OCI-LY1 (cell line): ENCODE results near the gene TMEM167B.

ENCODE experiments used
- H2AFZ ChIP-seq: fragments of 200-600 bp; sonication (generic), shearing (Covaris generic); 2 replicates; pipeline ENCODE4 v1.6.0; 2014; ENCODE audit warnings: antibody characterized with exemption, mild to moderate bottlenecking, low read length
- H3F3A ChIP-seq: fragments of 200-600 bp; sonication (generic), shearing (Covaris generic); 2 replicates; pipeline ENCODE4 v1.6.0; 2014; ENCODE audit warnings: mild to moderate bottlenecking, antibody characterized with exemption, low read length, moderate library complexity; ENCODE audit not compliant: insufficient read depth
- H3K27ac ChIP-seq: fragments of 200-600 bp; sonication (generic); 2 replicates; pipeline ENCODE4 v1.5.1; 2014; ENCODE audit warnings: low read length, mixed run types, mild to moderate bottlenecking, low read depth; ENCODE audit not compliant: poor library complexity, severe bottlenecking
- H3K27me3 ChIP-seq: fragments of 200-600 bp; sonication (generic); 2 replicates; pipeline ENCODE4 v1.6.0; 2014; ENCODE audit warnings: antibody characterized with exemption, mild to moderate bottlenecking, low read length, moderate library complexity; ENCODE audit not compliant: insufficient read depth
- H3K36me3 ChIP-seq: fragments of 200-600 bp; sonication (generic); 2 replicates; pipeline ENCODE4 v1.6.1; 2014; ENCODE audit warnings: mild to moderate bottlenecking, antibody characterized with exemption, low read length, moderate library complexity, mixed read lengths; ENCODE audit not compliant: insufficient read depth
- H3K4me1 ChIP-seq: fragments of 200-600 bp; sonication (generic); 2 replicates; pipeline ENCODE4 v1.5.1; 2014; ENCODE audit warnings: mild to moderate bottlenecking, low read length, moderate library complexity; ENCODE audit not compliant: insufficient read depth, severe bottlenecking
- H3K4me2 ChIP-seq: fragments of 200-600 bp; sonication (generic), shearing (Covaris generic); 2 replicates; pipeline ENCODE4 v1.6.1; 2014; ENCODE audit warnings: low read length
- H3K4me3 ChIP-seq: fragments of 200-600 bp; sonication (generic); 2 replicates; pipeline ENCODE4 v1.5.1; 2014; ENCODE audit warnings: low read length, low read depth, mild to moderate bottlenecking, mixed read lengths; ENCODE audit not compliant: poor library complexity, severe bottlenecking
- H3K79me2 ChIP-seq: fragments of 200-600 bp; shearing (Covaris generic); 2 replicates; pipeline ENCODE4 v1.6.1; 2016; ENCODE audit warnings: mixed run types, low read length, mixed read lengths; ENCODE audit not compliant: insufficient read depth
- H3K9ac ChIP-seq: fragments of 200-600 bp; sonication (generic), shearing (Covaris generic); 2 replicates; pipeline ENCODE4 v1.6.1; 2014; ENCODE audit warnings: mild to moderate bottlenecking, low read length, mixed read lengths
- H3K9me2 ChIP-seq: fragments of 200-600 bp; sonication (generic), shearing (Covaris generic); 2 replicates; pipeline ENCODE4 v1.6.1; 2014; ENCODE audit warnings: low read depth, mild to moderate bottlenecking, low read length, mixed read lengths
- H3K9me3 ChIP-seq: fragments of 200-600 bp; shearing (Covaris generic); 2 replicates; pipeline ENCODE4 v1.6.1; 2014; ENCODE audit warnings: low read length, mixed read lengths
- H4K20me1 ChIP-seq: fragments of 200-600 bp; sonication (generic), shearing (Covaris generic); 2 replicates; pipeline ENCODE4 v1.6.0; 2016; ENCODE audit warnings: mild to moderate bottlenecking, low read length; ENCODE audit not compliant: insufficient read depth
- EZH2 ChIP-seq: fragments of 200-600 bp; sonication (generic), shearing (Covaris generic); IDR thresholded peaks from 2 replicates; pipeline ENCODE4 v1.8.0; 2017; ENCODE audit warnings: borderline replicate concordance, mixed run types, mild to moderate bottlenecking, antibody characterized with exemption, low read length, moderate library complexity, mixed read lengths
- TF ChIP-seq, protein P1 (sequence below): fragments of 200-600 bp; sonication (generic), shearing (Covaris generic); IDR thresholded peaks from 2 replicates; pipeline ENCODE4 v1.5.1; 2017; ENCODE audit warnings: mild to moderate bottlenecking, antibody characterized with exemption, low read length, moderate library complexity, mixed read lengths

The TMEM167B gene

DNA sequence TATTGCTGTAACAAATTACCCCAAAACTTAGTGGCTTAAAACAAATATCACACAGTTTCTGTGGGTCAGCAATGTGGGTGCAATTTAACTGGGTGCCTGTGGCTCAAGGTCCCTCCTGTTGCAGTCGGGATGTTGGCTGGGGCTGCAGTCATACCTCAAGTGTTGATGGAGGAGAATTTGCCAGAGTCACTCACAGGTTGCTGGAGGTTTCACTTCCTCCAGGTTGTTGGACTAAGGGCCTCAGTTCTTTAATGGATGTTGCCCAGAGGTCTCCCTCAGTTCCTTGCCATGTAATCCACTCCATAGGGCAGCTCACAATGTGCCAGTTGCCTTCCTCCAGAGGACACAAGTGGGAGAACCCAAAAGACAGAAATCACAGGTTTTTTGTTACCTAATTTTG is 12.2 kb upstream of the TMEM167B start:
- Histone ChIP-seq H3K27ac (no peak overlapping the region), H3K27me3 (no peaks in the 10 kb centered on the region), H3K4me3 (no peak overlapping the region), H2AFZ (no peak overlapping the region), H3F3A (no peaks in the 10 kb centered on the region), H3K4me1 (peaks cover 16% of the 10 kb centered on the region), H3K79me2 (peaks cover 10% of the 10 kb centered on the region), H3K36me3 (no peaks in the 10 kb centered on the region), H3K9me2 (no peaks in the 10 kb centered on the region), H4K20me1 (no peaks in the 10 kb centered on the region), H3K9me3 (no peaks in the 10 kb centered on the region), H3K9ac (no peak overlapping the region), H3K4me2 (no peak overlapping the region)
- TF ChIP-seq, protein P1, sequence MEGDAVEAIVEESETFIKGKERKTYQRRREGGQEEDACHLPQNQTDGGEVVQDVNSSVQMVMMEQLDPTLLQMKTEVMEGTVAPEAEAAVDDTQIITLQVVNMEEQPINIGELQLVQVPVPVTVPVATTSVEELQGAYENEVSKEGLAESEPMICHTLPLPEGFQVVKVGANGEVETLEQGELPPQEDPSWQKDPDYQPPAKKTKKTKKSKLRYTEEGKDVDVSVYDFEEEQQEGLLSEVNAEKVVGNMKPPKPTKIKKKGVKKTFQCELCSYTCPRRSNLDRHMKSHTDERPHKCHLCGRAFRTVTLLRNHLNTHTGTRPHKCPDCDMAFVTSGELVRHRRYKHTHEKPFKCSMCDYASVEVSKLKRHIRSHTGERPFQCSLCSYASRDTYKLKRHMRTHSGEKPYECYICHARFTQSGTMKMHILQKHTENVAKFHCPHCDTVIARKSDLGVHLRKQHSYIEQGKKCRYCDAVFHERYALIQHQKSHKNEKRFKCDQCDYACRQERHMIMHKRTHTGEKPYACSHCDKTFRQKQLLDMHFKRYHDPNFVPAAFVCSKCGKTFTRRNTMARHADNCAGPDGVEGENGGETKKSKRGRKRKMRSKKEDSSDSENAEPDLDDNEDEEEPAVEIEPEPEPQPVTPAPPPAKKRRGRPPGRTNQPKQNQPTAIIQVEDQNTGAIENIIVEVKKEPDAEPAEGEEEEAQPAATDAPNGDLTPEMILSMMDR: no peak
- TF ChIP-seq EZH2: no peak

DNA sequence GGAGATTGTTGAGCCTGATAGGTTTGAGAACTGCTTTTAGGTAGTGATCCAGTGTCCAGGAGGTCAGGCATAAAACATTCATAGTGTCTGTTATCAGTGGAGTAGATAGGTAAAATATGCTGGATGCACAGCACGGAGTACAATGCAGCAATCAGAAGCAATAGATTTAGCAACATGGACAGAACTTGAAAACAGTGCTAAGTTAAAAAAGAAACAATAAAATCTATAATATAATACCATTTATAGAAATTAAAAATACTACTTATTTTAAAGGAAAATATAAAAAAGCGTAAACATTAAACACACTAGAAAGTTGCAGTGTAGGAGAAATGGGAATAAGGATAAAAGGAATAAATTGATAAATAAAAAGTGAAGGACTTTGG is 11.3 kb upstream of the TMEM167B start:
- TF ChIP-seq, protein P1: no peak
- TF ChIP-seq EZH2: no peak
- Histone ChIP-seq H3F3A (no peaks in the 10 kb centered on the region), H3K27ac (no peak overlapping the region), H3K4me1 (peaks cover 16% of the 10 kb centered on the region), H3K79me2 (peaks cover 10% of the 10 kb centered on the region), H3K36me3 (no peaks in the 10 kb centered on the region), H3K9me3 (no peaks in the 10 kb centered on the region), H4K20me1 (no peaks in the 10 kb centered on the region), H3K4me2 (no peak overlapping the region), H3K9ac (no peak overlapping the region), H3K9me2 (no peaks in the 10 kb centered on the region), H2AFZ (no peak overlapping the region), H3K27me3 (no peaks in the 10 kb centered on the region), H3K4me3 (no peak overlapping the region)

DNA sequence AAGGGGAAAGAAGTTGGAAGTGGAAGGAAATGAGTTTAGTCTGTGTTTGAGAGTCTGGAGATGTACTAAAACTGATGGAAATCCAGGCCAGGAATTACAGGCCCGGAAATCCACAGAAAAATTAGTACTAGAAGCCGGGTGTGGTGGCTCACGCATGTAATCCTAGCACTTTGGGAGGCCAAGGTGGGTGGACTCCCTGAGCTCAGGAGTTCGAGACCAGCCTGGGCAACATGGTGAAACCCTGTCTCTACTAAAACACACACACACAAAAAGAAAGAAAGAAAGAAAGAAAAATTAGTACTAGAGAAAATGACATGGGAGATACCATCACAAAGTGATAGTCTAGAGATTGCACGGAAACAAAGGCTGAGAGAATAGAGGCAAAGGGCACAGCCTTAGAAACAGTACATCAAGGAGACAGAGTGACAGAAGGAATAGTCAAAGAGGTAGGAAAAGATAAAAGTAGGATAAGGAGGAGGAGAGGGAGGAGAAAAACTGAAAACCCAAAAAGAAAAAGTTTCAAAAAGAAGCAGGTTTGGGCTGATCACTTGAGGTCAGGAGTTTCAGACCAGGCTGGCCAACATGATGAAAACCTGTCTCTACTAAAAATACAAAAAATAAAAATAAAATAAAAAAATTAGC is 10.0 kb upstream of the TMEM167B start:
- Histone ChIP-seq H3K9me2 (no peaks in the 10 kb centered on the region), H2AFZ (no peak overlapping the region), H3K36me3 (no peaks in the 10 kb centered on the region), H3K4me2 (no peak overlapping the region), H4K20me1 (no peaks in the 10 kb centered on the region), H3K9me3 (no peaks in the 10 kb centered on the region), H3K79me2 (peaks cover under 1% of the 10 kb centered on the region), H3K4me3 (no peak overlapping the region), H3F3A (no peaks in the 10 kb centered on the region), H3K4me1 (peaks cover 8% of the 10 kb centered on the region), H3K27me3 (no peaks in the 10 kb centered on the region), H3K27ac (no peak overlapping the region), H3K9ac (no peak overlapping the region)
- TF ChIP-seq EZH2: no peak

DNA sequence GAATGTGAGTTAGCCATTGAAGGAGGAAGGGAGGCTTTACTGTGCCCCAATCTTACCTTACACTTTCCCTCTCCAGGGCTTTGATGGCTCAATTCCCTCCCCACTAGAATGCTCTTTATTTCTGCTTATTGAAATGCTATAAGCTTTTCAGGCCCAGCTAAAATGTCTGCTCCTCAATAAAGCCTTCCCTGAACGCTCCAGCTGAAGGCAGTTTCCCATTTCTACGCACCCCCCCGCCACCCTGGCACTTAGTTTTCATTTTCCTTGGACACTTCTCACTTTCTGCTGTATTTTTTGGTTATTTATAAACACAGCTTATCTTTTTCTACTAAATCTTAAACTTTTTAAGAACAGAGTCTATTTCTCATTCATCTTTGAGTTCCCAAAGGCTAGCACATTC is 7.1 kb upstream of the TMEM167B start:
- no peaks in the 10 kb centered on the region for H3K36me3 ChIP-seq
- no peaks in the 10 kb centered on the region for H4K20me1 ChIP-seq
- TF ChIP-seq, protein P1: no peak
- TF ChIP-seq EZH2: no peak
- no peaks in the 10 kb centered on the region for H3K79me2 ChIP-seq
- H2AFZ ChIP-seq: no peak overlapping the region
- no peaks in the 10 kb centered on the region for H3K9me3 ChIP-seq
- H3K4me1 ChIP-seq: no peaks in the 10 kb centered on the region
- no peaks in the 10 kb centered on the region for H3K27me3 ChIP-seq
- H3K27ac ChIP-seq: no peak overlapping the region
- no peaks in the 10 kb centered on the region for H3K9me2 ChIP-seq
- no peaks in the 10 kb centered on the region for H3F3A ChIP-seq
- no peak overlapping the region for H3K4me2 ChIP-seq
- no peak overlapping the region for H3K4me3 ChIP-seq
- no peak overlapping the region for H3K9ac ChIP-seq
